LoVo (cell line): ENCODE measurements around the gene LIAS.
"Not testable (repeated sequence)": the region's sequence is repeated elsewhere in the genome, so short reads cannot be mapped to it uniquely, and the experiment has no call there.

Source experiments
- DNase-seq: peaks from one replicate; pipeline ENCODE4 v3.0.0-alpha.2; 2016; ENCODE audit warnings: low spot score

The LIAS gene

DNA sequence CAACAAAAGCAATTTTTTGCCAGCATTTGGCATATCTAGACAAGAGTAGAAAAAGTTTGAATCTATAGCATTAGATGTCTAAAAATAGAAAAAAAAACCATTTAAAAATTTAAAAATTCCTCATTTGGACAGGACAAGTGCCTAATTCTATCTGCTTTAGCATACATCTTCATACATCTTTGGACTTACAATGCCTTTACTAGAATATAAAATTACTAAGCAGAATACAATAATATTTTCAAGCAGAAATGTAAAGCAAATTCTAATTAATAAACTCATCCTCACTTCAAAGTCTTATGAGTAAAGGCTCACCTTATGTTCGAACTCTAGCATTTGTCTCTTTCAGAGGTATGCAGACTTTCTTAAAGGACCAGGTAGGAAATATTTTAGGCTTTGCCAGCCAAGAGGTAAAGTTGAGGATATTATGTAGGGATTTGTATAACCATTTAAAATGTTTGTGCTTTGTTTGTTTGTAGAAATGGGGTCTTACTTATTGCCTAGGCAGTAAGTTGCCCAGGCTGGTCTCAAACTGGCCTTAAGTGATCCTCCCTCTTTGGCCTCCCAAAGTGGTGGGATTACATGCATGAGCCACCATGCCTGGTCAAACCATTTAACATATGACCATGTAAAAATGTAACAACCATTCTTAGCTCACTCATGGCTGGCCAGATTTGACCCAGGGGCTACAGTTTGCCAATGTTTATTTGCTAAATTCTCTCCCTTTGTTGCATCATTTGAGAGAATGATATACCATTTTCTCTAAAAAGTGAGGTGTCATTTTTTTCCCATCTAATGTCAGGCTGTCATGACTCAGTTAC lies 39.3 kb downstream of the LIAS start:
- no peak for DNase-seq

DNA sequence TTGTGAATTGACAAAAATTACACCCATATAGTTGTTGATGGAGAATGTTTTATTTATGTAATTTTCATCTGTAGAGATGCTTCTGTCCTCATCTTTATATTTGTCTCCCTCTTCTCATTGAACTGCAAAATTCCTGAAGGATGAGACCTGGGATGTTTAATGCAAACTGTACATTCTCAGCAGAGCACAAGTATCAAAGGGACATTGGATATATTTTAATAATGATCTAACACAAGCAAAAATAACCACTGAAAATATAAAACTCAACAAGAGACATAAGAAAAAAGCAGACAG lies 39.8 kb downstream of the LIAS start:
- no peak for DNase-seq

DNA sequence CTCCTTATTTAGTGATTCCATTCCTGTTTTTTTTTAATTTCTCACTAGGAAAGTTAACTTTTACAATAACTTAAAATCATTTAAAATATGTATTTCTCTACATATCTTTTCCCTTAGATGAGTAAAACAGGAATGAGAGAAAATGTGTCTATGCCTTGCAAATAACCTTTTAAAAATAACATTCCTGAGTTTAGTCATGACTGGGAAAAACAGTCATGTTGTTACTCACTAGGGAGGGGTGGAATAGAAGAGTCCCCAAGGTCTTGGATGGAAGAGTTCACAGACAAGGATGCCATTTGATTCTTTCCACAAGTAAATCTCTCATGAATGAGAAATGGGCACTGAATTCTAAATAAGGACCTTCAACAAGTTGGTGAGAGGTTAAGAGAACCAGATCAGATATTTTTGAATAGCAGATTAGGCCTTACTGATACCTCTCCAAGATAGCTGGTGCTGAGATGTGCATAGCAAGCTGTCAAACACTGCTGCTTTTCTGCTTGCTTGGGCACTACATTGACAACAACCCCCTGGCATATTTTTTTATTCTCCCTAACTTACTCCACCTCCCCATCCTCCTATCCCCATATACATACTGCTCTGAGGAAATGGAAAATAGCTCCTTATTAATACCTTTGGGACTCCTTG lies 43.3 kb downstream of the LIAS start:
- no peak for DNase-seq

DNA sequence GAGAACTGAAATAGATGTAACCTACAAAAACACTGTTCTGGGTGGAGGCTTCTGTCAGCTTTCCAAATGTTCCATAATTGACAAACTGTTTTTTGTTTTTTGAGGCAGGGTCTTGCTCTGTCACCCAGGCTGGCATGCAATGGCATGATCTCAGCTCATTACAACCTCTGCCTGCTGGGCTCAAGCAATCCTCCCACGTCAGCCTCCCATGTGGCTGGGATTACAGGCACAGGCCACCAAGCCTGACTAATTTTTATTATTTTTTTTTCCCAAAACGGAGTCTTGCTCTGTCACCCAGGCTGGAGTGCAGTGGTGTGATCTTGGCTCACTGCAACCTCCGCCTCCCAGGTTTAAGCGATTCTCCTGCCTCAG lies 43.8 kb downstream of the LIAS start:
- DNase-seq: not testable (repeated sequence)

DNA sequence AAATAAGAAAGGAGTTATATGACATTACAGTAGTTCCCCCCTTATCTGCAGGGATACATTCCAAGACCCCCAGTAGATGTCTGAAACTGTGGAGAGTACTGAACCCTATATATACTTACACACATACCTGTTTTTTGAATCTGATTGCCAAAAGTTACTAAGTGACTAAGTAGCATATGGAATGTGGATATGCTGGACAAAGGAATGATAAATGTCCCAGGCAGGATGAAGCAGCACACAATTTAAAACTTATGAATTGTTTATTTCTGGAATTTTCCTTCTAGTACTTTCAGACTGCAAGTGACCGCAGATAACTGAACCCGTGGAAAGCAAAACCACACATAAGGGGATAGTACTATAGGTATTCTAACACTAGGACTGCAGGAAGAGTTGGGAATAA lies 45.7 kb downstream of the LIAS start:
- no peak for DNase-seq

DNA sequence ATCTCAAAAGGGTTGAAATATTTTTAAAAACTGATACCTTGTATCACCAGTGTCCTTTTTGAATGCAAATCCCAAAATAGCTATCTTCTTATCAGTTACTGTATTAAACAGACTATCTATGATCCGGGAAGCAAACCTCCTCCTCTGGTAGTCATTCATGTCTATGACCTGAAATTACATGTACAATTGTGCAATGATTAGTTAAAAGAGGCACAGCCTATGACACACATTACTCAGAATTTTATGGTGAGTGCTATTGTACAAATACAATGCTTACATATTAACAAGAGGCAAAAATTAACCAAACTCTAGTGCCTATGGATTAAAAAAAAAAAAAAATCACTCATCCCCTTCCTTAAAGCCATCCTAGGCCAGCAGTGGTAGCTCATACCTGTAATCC lies 46.7 kb downstream of the LIAS start:
- DNase-seq: no peak

DNA sequence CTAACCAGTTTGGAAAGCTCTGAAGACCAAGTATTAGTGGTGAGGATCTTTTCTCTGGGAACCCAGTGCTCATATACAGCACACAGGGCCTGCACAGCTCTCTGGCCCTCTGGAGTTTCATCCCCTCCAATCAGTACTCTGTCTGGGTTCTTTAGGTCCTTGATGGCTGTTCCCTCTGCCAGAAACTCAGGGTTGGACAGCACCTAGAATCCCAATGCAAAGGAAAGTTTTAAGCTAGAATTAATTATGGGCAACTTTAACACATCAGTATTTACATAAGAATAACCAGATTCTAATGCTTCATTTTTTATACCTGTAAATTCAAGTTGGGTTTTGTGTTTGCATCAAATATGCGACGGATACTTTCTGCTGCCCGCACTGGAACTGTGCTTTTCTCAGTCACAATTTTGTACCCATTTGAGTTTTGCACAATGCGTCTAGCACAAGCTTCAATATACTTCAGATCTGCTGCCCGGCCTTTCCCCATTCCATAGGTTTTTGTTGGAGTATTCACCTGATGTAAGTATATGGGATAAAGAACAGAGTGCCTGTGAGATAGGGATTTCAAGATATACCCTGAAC lies 51.6 kb downstream of the LIAS start:
- DNase-seq: no peak

DNA sequence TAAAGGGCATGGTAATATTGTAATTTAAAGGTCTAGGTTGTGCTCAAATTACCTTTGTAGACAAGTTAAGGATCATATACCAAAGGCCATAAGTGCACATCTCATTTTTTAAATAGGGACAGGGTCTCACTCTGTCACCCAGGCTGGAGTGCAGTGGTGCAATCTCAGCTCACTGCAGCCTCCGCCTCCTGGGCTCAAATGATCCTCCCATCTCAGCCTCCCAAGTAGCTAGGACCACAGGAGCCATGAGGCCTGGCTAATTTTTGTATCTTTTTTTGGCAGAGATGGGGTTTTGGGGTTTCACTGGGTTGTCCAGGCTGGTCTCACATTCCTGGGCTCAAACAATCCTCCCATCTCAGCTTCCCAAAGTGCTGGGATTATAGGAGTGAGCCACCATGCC lies 55.4 kb downstream of the LIAS start:
- DNase-seq: not testable (repeated sequence)

DNA sequence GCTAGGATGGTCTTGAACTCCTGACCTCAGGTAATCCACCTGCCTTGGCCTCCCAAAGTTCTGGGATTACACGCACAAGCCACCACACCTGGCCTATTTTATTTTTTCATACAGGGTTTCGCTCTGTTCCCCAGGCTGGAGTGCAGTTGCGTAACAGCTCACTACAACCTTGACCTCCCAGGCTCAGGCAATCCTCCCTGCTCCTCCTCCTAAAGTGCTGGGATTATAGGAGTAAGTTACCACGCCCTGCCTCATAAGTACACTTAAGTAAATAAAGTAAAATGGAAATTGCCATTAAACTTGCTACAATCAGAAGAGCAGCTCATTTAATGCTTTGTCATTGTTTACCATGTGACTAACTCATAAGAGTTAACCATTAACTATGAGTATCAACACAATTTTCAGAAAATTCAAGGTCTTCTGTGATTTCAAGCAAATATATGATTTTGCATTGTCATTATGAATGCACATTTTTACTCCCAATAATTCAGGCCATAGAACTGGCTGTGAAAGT lies 56.1 kb downstream of the LIAS start:
- peak; percentile 93 for DNase-seq

DNA sequence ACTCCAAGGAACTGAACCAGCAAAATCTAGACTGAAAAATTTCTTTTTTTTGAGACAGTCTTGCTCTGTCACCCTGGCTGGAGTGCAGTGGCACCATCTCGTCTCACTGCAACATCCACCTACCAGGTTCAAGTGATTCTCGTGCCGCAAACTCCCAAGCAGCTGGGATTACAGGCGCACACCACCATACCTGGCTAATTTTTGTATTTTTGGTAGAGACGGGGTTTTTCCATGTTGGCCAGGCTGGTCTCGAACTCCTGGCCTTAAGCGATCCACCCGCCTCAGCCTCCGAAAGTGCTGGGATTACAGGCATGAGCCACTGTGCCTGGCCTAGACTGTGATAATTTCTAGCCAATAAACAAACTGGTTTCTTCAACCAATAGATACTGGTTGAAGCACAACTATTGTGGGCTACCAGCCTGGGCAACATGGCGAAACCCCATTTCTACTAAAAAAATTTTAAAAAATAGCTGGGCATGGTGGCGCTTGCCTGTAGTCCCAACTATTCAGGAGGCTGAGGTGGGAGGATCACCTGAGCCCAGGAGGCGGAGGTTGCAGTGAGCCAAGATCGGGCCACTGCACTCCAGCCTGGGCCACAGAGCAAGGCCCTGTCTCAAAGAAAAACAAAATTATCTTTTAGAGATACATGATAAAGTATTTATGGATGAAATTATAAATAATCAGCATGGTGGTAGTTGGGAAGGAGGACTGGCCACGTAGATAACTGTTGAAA lies 57.0 kb downstream of the LIAS start:
- DNase-seq: not testable (repeated sequence)

DNA sequence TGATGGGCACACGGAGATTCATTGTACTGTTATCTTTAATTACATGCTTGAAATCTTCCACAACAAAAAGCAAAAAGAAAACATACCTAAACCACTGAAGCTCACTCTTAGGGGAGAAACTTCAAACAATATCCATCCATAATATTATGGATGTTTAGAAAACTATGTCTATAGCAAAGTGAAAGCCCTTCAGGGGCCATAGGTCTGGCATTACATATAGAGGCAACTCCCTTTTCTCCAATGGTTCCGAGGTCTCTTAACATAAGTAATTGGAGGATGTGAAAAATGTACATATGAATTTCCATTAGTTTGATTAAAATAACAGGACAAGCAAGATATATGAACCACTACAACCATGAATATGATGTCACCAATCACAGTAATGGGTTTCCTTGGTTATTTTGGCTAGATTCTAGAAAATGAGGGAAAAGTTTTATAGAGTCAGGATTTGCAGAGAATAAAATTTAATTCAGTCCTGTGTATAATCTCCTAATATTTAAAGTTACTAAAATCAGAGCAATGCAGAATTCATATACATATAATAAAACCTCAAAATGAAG lies 57.6 kb downstream of the LIAS start:
- DNase-seq: no peak

DNA sequence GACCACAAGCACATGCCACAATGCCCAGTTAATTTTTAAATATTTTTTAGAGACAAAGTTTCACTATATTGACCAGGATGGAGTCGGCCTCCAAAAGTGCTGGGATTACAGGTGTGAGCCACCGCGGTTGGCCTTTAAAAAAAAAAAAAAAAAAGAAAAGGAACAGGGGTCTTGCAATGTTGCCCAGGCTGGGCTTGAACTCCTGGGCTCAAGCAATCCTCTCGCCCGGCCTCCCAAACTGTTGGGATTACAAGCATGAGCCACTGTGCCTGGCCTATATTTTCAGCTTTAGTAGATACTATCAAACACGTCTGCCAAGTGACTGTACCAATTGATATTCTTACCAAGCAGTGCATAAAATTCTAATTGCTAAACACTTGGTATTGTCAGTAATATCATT lies 59.6 kb downstream of the LIAS start:
- no peak for DNase-seq

DNA sequence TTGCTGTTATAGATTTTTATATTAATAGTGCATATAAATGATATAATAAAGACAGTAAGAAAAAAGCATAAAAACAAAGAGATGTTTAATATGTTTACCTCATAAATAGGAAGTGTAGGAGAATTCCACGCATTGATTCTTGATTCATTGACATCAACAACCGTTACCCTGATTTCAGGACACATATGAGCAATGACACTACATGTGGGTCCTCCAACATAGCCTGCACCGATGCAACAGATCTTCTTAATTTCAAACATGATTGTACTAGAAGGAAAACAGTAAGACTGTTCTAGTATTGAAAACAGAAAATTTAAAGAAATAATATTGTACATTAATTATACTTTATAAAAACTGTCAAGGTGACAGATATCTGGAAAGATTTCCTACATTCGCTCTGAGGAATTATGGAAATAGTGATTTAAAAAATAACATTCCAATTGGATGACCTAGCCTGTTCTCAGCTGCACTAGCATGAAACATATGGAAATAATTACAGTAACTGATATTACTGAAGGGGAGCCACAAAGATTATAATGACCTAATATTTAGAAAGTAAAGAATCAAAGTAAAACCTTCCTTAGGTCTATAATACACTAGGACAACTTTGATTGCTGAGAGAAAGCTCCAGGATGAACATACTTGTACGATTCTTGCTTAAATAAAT lies 62.5 kb downstream of the LIAS start:
- DNase-seq: no peak

DNA sequence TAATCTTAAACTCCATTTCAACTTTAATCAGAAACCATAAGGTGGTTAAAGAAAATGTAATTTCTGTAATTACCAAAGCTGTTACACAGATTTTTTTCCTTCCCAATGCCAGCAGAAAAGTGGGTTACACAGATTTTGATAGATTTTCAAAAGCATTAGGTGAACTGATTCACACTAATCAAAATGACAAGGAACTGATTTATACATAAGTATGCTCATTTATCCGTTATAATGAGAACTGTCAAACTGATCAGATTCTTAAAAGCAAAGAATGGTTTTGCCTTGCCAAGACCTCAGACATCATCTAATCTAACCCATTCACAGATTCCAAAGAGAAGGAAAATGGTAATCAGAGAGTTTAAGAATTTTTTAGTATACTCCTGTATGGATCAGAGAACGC lies 63.2 kb downstream of the LIAS start:
- DNase-seq: no peak

DNA sequence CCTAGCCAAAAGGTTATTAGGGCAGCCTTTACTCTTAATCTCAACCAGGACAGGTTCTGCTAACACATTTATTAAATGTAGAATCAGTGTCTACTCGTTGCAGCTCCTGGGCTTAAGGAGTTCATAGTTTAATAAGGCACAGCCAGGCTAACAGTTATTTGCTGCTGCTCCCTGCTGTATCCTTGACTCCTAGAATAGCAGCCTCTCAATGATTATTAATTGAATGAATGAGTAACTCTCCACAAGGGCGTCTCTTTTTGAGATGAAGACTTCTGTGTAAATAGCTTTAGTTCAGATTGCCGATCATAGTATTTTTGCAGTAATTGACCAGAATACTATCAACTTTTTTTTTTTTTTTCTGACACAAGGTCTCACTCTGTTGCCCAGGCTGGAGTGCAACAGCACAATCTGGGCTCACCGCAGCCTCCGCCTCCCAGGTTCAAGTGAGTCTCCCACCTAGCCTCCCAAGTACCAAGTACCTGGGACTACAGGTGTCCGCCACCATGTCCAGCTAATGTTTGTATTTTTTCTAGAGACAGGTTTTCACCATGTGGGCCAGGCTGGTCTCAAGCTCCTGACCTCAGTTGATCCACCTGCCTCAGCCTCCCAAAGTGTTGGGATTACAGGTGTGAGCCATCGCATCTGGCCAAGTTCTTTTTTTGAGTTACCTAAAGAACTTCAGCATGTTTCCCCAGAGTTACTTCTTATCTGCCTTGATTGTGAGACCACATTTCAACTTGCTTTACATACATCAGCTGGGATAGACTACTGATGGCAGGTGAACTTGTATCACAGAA lies 65.5 kb downstream of the LIAS start:
- no peak for DNase-seq

DNA sequence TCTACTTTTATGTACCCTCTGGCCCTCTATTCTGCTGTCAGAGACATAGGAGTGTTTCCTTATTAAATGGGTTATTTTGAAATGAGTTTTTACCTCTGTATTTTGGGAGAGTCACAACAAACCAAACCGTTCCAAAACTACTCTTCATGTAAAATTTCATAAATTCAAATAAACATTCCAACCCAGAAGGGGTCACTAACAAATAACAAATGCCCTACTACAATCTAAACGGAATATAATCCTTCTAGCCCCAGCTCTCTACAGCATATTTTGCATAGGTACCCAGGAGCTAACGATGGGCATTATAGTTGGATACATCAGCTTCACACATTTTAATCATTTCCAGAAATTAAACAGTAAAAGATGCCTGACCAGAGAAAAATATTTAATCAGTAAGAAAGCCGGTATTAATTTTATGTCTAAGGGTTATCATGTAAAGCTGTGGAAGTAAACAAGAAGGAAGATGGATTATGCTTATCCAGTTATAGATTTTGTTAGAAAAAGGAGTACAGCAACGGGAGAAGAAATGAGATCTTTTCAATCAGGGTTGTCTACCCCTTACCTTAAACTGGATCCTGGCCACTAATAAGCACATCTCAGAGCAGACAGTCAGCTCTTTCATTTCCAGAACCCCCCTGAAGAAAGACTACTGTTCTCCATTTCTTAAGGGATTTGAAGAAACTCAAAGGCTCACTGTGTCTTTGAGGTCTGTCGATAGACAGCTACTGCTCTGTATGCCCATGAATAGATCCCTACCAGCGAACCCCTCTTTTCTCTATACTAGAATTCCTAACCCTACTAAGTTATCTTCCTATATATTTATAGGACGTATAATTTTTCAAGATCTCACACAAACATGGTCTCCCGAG lies 67.2 kb downstream of the LIAS start:
- no peak for DNase-seq

DNA sequence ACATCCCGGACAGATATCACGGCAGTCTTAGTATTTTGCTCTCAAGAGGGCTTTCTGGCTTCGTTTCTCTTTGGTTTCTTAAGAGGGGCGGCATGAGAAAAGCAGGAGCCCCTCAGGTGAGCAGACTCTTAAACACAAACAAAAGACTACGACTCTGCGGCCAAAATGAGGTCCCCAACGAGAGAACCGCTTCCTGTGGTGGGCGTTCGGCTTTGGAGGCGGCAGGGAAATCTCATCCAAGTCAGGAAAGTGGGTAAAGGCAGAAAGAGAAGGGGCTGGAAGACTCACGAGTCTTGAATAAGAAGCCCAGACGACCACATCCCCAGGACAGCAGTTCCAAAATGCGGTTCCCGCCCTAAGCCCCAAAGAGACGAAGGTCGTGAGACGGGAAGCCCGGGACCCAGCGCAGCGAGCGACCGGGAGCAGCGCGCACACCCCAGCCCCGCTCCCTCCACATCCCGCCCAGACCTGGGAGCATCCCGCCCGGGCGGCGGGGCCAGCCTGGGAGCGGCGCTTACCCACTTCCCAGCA lies 68.0 kb downstream of the LIAS start:
- no peak for DNase-seq

DNA sequence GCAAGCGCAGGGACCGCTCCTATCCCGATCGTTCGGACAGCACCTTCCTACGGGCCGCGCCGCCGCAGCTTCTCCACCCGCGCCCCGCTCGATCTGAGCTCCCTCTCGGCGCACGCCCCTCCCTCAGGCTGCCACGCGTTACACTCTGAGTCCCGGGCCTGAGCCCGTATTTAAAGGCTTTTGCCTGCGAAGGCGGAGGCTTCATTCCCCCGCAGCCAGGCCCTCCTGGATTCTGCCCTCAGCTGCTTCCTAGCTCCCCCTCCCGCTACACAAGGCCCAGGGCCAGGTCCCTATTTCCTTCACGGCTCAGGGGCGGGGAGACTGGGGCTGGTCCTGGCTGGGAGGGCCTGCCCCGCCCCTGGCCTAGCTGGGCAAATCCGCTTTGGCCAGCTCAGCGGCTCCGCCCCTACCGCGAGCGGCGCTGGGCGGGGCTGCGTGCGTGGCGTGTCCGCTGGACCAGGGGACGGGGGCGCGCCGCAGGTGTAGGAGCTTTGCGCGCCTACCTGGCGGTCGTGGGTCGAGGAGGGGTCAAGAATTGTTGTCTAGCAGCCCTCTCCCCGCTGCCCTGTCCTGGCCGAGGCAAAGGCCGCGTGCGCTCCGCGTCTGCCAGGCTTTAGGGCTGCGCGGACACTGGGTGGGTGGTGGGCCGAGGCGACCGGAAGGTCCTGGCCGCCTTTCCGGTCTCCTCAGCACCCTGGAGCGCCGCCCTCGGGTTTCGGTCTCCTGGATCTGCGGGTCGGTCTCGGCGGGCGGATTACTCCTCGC lies 68.6 kb downstream of the LIAS start, which contains the start of gene UGDH:
Gene UGDH (minus strand): TSS at position 144 of the 765 bp plus-strand sequence. CDS start 5,927 bp downstream, outside the sequence.
- DNase-seq: peak; percentile 99

DNA sequence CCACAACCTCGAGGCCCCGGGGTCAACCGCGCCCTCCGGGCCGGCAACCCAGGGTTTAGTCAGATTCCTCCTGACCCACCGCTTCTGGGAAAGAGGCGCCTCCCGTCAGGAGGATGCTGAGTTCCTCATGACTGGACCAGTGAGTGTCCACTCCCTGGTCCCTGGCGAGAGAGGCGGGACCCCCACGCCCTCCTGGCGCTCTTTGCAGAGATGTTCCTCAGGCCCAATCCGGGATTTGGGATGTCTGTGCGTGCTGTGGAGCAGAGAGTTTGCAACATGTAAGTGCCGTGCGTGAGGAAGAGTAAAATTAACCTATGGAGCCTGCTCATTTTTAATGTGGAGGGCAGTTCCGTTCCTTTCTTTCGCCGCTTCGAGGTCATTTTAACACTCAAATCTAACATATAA lies 69.2 kb downstream of the LIAS start:
- no peak for DNase-seq
